Hepatocyte (in vitro differentiated cells): ENCODE measurements around the gene NPTXR. TPM values are rescaled to one million over a fixed set of nuclear protein-coding genes. Genes with fewer than 3 reads are reported as not detected.

Experiments used
- DNase-seq: peaks from one replicate; pipeline ENCODE4 v3.0.0-alpha.2; 2016; ENCODE audit warnings: low spot score
- H2AFZ ChIP-seq: fragments of 200-600 bp; sonication (generic); 2 replicates; pipeline ENCODE4 v1.6.0; 2016; ENCODE audit warnings: antibody characterized with exemption, mild to moderate bottlenecking
- H3K27ac ChIP-seq: fragments of 200-600 bp; sonication (generic); 2 replicates; pipeline ENCODE4 v1.5.1; 2016; ENCODE audit warnings: mild to moderate bottlenecking
- H3K27me3 ChIP-seq: fragments of 200-600 bp; sonication (generic); 2 replicates; pipeline ENCODE4 v1.6.1; 2016
- H3K36me3 ChIP-seq: fragments of 200-600 bp; sonication (generic); replicated peaks from 2 replicates; pipeline ENCODE4 v1.5.1; 2016; ENCODE audit warnings: low read depth; ENCODE audit not compliant: insufficient read depth
- H3K4me1 ChIP-seq: fragments of 200-600 bp; sonication (generic); 2 replicates; pipeline ENCODE4 v1.5.1; 2016; ENCODE audit warnings: mild to moderate bottlenecking, moderate library complexity; ENCODE audit not compliant: insufficient read depth
- H3K4me2 ChIP-seq: fragments of 200-600 bp; sonication (generic); 2 replicates; pipeline ENCODE4 v1.6.0; 2016
- H3K4me3 ChIP-seq: fragments of 200-600 bp; sonication (generic); 2 replicates; pipeline ENCODE4 v1.5.1; 2016; ENCODE audit warnings: mild to moderate bottlenecking
- H3K79me2 ChIP-seq: fragments of 200-600 bp; sonication (generic); 2 replicates; pipeline ENCODE4 v1.6.0; 2017; ENCODE audit warnings: mild to moderate bottlenecking
- H3K9me2 ChIP-seq: fragments of 200-600 bp; sonication (generic); replicated peaks from 2 replicates; pipeline ENCODE4 v1.6.0; 2017; ENCODE audit warnings: mild to moderate bottlenecking; ENCODE audit not compliant: insufficient read depth
- H3K9me3 ChIP-seq: fragments of 200-600 bp; sonication (generic); 2 replicates; pipeline ENCODE4 v1.5.1; 2016; ENCODE audit warnings: low read depth, mild to moderate bottlenecking
- H4K20me1 ChIP-seq: fragments of 200-600 bp; sonication (generic); 2 replicates; pipeline ENCODE4 v1.6.0; 2016; ENCODE audit warnings: mild to moderate bottlenecking; ENCODE audit not compliant: insufficient read depth, poor library complexity, severe bottlenecking
- CTCF ChIP-seq: fragments of 200-600 bp; sonication (generic); IDR thresholded peaks from 2 replicates; pipeline ENCODE4 v1.5.1; 2016; ENCODE audit warnings: antibody characterized with exemption, mild to moderate bottlenecking; ENCODE audit not compliant: poor library complexity
- EZH2 ChIP-seq: fragments of 200-600 bp; sonication (generic); IDR thresholded peaks from 2 replicates; pipeline ENCODE4 v1.6.1; 2016; ENCODE audit warnings: antibody characterized with exemption, mild to moderate bottlenecking, borderline replicate concordance
- EZH2phosphoT487 ChIP-seq: fragments of 200-600 bp; sonication (generic); IDR thresholded peaks from one replicate; pipeline ENCODE4 v1.6.1; 2018; ENCODE audit warnings: antibody characterized with exemption, mild to moderate bottlenecking, low read depth, moderate library complexity; ENCODE audit not compliant: unreplicated experiment, severe bottlenecking
- whole genome bisulfite sequencing: methylation state at CpG from one replicate; pipeline ENCODE4 v1.1.6; 2016; ENCODE audit warnings: low lambda C conversion rate; ENCODE audit errors: missing lambda C conversion rate; 5-methylcytosine and 5-hydroxymethylcytosine counted together
- polyA plus RNA-seq: library from polyadenylated mRNA; unstranded; fragments of >200 nt; fragmentation: Nextera tagmentation; extraction: Ambion mirVana; gene quantifications from 2 replicates; pipeline ENCODE4 v1.2.1, GENCODE V29; 2016
- total RNA-seq: library from RNA; depleted of rRNA; stranded (reverse); fragments of >200 nt; gene quantifications from 2 replicates; pipeline ENCODE4 v1.2.3, GENCODE V29; 2014

Gene NPTXR
- total and polyA plus RNA-seq, 2 experiments from 2014 or later, result 3.3 to 3.8 TPM

GRCh38 chr22:38886333-38886732 is 42.5 kb upstream of the NPTXR start:
- 77% methylated on average over 5 of the region's 5 CpGs for WGBS

GRCh38 chr22:38882972-38883622 is 39.3 kb upstream of the NPTXR start:
- Histone ChIP-seq H3K79me2 (no peaks in the 10 kb centered on the region), H3K27me3 (no peaks in the 10 kb centered on the region), H4K20me1 (no peaks in the 10 kb centered on the region), H2AFZ (no peak overlapping the region), H3K9me2 (no peaks in the 10 kb centered on the region), H3K27ac (peak overlapping the region; percentile 40), H3K9me3 (no peaks in the 10 kb centered on the region), H3K4me3 (no peak overlapping the region), H3K36me3 (no peaks in the 10 kb centered on the region), H3K4me2 (no peak overlapping the region), H3K4me1 (peaks cover 6% of the 10 kb centered on the region)
- TF ChIP-seq EZH2phosphoT487 (no peak), EZH2 (no peak), CTCF (no peak)
- no peak for DNase-seq
- 44% methylated on average over 9 of the region's 9 CpGs for WGBS

More at GRCh38 chr22:38886333-38886732, 42.5 kb upstream of the NPTXR start:
- Histone ChIP-seq H3K9me3 (no peaks in the 10 kb centered on the region), H3K4me1 (peaks cover 6% of the 10 kb centered on the region), H3K4me2 (no peak overlapping the region), H3K36me3 (no peaks in the 10 kb centered on the region), H3K4me3 (no peak overlapping the region), H3K27me3 (no peaks in the 10 kb centered on the region), H3K9me2 (no peaks in the 10 kb centered on the region), H2AFZ (no peak overlapping the region), H4K20me1 (no peaks in the 10 kb centered on the region), H3K27ac (no peak overlapping the region), H3K79me2 (no peaks in the 10 kb centered on the region)
- TF ChIP-seq CTCF (no peak), EZH2phosphoT487 (no peak), EZH2 (no peak)
- DNase-seq, result no peak

GRCh38 chr22:38881997-38882879 is 38.4 kb upstream of the NPTXR start:
- Histone ChIP-seq H3K4me2 (no peak overlapping the region), H3K27ac (peak overlapping the region; percentile 40)

More at GRCh38 chr22:38881997-38882879, 38.4 kb upstream of the NPTXR start:
- H3K79me2 ChIP-seq, result no peaks in the 10 kb centered on the region
- no peak for DNase-seq
- WGBS, result 75% methylated on average over 8 of the region's 8 CpGs
- no peaks in the 10 kb centered on the region for H3K9me2 ChIP-seq
- TF ChIP-seq CTCF, result no peak
- TF ChIP-seq EZH2, result no peak
- TF ChIP-seq EZH2phosphoT487, result no peak
- no peaks in the 10 kb centered on the region for H3K36me3 ChIP-seq
- peaks cover 6% of the 10 kb centered on the region for H3K4me1 ChIP-seq
- no peaks in the 10 kb centered on the region for H3K9me3 ChIP-seq
- no peak overlapping the region for H3K4me3 ChIP-seq
- H2AFZ ChIP-seq, result no peak overlapping the region
- H4K20me1 ChIP-seq, result no peaks in the 10 kb centered on the region
- no peaks in the 10 kb centered on the region for H3K27me3 ChIP-seq
